Measurements from ENCODE around the gene PRKAR1B.

DNA sequence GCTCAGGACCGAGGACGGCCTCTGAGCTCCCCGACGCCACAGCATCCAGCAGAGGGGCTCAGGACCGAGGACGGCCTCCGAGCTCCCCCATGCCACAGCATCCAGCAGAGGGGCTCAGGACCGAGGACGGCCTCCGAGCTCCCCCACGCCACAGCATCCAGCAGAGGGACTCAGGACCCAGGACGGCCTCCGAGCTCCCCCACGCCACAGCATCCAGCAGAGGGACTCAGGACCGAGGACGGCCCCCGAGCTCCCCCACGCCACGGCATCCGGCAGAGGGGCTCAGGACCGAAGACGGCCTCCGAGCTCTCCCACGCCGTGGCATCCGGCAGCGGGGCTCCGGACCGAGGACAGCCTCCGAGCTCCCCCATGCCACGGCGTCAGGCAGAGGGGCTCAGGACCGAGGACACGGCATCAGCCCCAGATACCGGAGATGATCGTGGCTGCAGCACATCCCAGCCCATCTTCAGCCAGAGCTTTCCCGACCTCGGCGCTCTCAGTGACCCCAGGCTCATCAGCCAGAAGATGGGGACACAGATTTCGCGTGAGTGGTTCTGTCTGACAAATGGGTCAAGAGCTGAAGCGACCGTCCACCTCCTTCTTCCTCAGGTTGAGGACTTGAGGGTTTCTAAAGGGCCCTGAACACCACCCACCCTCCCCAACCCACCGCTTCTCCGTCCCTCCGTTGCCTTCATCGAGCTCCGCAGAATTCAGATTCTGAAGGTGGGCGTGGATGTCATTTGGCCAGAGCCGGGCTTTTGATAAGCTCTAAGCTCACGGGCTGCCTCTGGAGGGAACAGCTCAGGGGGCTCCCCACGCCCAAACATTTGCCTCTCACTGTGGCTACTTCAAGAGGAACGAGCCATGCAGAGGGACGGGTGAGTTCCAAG lies 56.3 kb downstream of the PRKAR1B start:
- TF ChIP-seq CTCF (IDR thresholded peaks at IDR 0.05), result no peak
- TF ChIP-seq POLR2AphosphoS5 (IDR thresholded peaks at IDR 0.05), result no peak
- TF ChIP-seq POLR2A (IDR thresholded peaks at IDR 0.05), result no peak
